ENCODE data around the gene DGKG. TPM values are rescaled to one million over a fixed set of nuclear protein-coding genes. Genes with fewer than 3 reads are reported as not detected.
A peak's percentile ranks its signal among the peaks of the same experiment; 100 is the strongest.

The DGKG gene
- total RNA-seq, 1 experiment from 2014 or later = 12.0 TPM

DNA sequence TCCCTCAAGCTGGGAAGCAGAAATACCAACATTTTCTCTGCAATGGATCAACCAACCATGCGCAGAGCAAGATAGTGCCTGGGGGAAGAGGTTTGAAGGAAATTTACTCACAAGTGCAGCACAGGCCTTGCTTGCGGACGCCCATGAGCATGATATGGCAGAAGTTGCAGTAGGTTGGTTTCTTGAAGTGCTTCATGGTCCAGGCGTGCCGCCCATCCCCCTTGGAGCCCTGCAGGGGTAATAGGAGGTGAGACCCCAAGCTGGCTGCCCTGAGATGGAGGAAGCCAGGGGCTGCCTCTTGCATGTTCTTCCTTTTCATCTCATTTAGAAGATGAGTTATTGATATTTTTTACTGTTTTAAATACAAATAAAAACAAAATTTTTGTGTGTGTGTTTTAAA, 86.6 kb downstream of the DGKG start:
- DNase-seq (ENCODE audit: low spot score) = no peak

- no peak for DNase-seq (ENCODE audit: low spot score)
Measured at GRCh38 chr3:186273586-186273985, 88.4 kb downstream of the DGKG start.

GRCh38 chr3:186270701-186271100, 91.3 kb downstream of the DGKG start:
- DNase-seq (ENCODE audit: low spot score) = no peak

- DNase-seq (ENCODE audit: low spot score) = no peak
Measured at GRCh38 chr3:186268616-186269448, 93.2 kb downstream of the DGKG start.

DNA sequence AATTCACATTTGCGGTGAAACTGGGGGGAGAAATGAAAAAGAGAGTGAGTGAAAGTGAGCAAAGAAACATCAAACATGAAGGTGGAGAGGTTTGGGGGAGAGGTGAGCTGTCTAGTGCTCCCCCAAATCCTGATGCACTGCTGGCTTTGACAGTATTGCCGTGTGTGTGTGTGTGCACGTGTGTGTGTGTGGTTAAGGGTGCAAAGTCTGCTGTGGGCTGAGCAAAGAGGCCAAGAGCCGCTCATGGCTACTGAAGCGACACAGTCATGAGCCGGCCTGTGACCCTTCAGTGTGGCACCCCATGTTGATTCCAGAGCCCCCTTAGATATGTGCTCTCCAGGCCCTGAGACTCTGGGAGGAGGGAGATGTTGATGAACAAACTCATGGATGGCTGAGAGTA, 94.3 kb downstream of the DGKG start:
- no peak for DNase-seq (ENCODE audit: low spot score)

GRCh38 chr3:186264608-186265400, 97.2 kb downstream of the DGKG start:
- no peak for DNase-seq (ENCODE audit: low spot score)

DNA sequence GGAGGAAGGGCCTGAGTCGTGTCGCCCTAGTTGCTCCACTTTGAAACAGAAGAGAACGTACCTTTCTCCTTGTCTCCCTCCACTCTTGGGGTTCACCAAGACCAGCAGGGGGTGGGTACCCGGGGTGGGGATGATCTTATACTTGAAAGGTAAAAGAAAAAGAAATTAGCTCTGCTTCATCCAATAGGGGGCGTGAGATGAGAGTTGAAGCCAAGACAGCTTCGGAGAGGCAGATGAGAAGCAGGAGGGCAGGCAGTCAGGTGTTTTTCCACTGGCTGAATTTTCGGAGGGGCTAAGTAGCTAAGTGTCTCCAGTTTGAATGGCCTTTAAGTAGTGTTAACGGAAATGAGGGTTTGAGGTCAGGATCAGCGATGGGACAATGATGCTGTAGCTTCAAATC, 100.4 kb downstream of the DGKG start:
- DNase-seq (ENCODE audit: low spot score) = no peak

- no peak for DNase-seq (ENCODE audit: low spot score)
Measured at GRCh38 chr3:186260726-186261125, 101.3 kb downstream of the DGKG start.

DNA sequence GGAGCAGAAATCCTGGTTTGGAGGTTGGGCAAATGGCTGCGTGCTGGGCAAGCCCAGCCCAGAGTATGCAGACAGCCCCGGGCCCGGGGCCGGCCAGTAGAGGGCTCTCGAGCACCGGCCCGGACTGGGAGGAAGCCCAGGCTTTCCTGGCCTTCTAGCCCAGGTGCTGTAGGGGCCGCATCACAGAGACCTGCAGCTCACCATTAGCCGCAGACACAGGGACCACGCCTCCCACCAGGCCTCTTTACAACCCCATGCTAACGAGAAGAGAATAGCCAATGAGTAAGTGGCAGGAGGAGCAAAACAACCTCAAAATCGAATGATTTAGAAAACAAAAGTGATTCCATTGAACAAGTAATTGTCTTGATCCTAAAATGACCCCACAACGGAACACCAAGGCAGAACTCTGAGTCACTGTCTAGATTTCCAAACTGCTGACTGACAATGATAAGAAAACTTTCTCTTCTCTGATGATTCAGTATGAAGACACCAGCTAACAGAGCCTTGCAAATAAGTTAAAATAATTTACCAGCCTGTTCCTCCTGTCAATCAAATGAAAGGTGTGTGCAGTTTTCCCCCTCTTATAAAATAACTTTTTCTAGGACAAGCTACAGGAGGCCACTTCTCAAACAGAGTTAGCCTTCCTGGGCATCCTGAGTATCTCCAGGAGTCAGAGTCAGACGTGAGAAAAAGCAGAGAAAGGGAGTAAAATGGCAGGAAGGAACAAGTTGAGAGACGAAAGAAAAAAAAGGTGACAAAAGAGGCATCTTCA, 102.2 kb downstream of the DGKG start:
- DNase-seq (ENCODE audit: low spot score) = peak; percentile 78

DNA sequence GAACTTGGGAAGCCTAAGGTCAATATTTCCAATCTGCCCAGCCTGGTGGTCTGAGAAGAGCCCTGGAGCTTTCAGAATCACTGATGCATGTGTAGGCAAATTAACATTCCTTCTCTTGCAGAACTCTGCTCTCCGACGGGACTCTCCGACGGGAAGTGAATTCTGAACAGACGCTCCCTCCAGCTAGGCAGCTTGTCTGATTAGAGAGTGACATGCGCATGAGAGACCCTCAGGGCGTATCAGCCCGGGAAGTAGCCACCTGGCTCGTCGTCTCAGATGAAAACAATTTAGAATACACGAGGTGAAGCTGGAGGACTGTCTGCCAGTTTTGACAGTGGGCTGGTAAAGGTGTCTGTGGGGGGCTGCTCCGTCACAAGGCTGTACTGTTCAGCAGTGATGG, 103.1 kb downstream of the DGKG start:
- DNase-seq (ENCODE audit: low spot score) = no peak

GRCh38 chr3:186257866-186258265, 104.2 kb downstream of the DGKG start:
- no peak for DNase-seq (ENCODE audit: low spot score)

GRCh38 chr3:186255703-186256331, 106.2 kb downstream of the DGKG start:
- no peak for DNase-seq (ENCODE audit: low spot score)

GRCh38 chr3:186254676-186255650, 107.1 kb downstream of the DGKG start:
- DNase-seq (ENCODE audit: low spot score) = no peak

- DNase-seq (ENCODE audit: low spot score) = no peak
Measured at GRCh38 chr3:186251948-186252619, 110.0 kb downstream of the DGKG start.

DNA sequence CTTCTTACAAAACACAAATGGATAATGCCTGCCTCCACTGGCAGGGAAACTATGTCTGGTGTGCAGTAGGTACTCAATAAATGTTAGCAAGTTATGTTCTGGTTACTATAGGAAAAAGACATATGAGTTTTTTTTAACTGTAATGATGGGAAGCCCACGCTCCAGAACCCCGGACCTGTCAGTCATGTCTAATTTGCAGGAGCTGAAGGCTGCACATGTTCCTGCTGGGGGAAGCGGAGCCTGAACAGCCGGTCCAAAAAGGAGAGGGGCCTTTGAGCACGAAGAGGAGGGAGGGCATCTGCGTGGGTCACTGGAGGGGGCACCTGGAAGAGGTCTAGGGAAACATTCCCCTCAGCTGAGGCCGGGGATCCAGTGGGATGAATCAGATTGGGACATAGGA, 113.2 kb downstream of the DGKG start:
- no peak for DNase-seq (ENCODE audit: low spot score)

- DNase-seq (ENCODE audit: low spot score) = no peak
Measured at GRCh38 chr3:186247821-186248814, 113.9 kb downstream of the DGKG start.

GRCh38 chr3:186246941-186247340, 115.1 kb downstream of the DGKG start:
- no peak for DNase-seq (ENCODE audit: low spot score)

DNA sequence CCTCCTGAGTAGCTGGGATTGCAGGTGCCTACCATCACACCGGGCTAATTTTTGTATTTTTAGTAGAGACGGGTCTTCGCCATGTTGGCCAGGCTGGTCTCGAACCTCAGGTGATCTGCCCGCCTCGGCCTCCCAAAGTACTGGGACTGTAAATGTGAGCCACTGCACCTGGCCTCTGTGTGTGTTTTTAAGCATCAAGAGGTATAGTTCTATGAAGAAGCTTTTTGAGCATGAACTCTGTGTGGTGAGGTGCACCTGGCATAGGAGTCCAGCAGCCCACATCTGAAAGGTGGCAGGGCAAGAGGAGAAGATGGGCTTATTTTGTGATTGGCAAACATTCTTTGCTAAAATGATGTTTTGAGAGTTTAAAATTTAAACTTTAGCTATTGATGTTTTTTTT, 118.0 kb downstream of the DGKG start:
- DNase-seq (ENCODE audit: low spot score) = no peak

Data from A172 (cell line).